H9 (cell line): Measurements from ENCODE around the gene CFAP97D1. TPM values are rescaled to one million over a fixed set of nuclear protein-coding genes. Genes with fewer than 3 reads are reported as not detected.

Experiments used
- DNase-seq: peaks from one replicate; pipeline ENCODE4 v3.0.0-alpha.2; 2017
- H2AFZ ChIP-seq: one replicate; pipeline ENCODE4 v1.6.1; 2013; ENCODE audit warnings: mild to moderate bottlenecking, low read length, control low read depth, moderate library complexity
- H2AK5ac ChIP-seq: 2 replicates; pipeline ENCODE4 v1.6.1; 2013; ENCODE audit warnings: low read length, control low read depth, mixed read lengths; ENCODE audit not compliant: insufficient read length
- H2BK120ac ChIP-seq: one replicate; pipeline ENCODE4 v1.6.1; 2013; ENCODE audit warnings: low read depth, mild to moderate bottlenecking, low read length, control low read depth, inconsistent platforms; ENCODE audit not compliant: poor library complexity, severe bottlenecking
- H2BK12ac ChIP-seq: 2 replicates; pipeline ENCODE4 v1.6.1; 2013; ENCODE audit warnings: low read length, control low read depth, mixed read lengths, low read depth; ENCODE audit not compliant: insufficient read length
- H2BK15ac ChIP-seq: 2 replicates; pipeline ENCODE4 v1.6.1; 2013; ENCODE audit warnings: low read depth, low read length, control low read depth
- H2BK20ac ChIP-seq: one replicate; pipeline ENCODE4 v1.6.1; 2013; ENCODE audit warnings: low read depth, mild to moderate bottlenecking, low read length, control low read depth, inconsistent platforms; ENCODE audit not compliant: poor library complexity, severe bottlenecking
- H2BK5ac ChIP-seq: 2 replicates; pipeline ENCODE4 v1.6.1; 2013; ENCODE audit warnings: low read length, control low read depth, mixed read lengths; ENCODE audit not compliant: insufficient read length
- H3K14ac ChIP-seq: 2 replicates; pipeline ENCODE4 v1.6.1; 2013; ENCODE audit warnings: low read length, control low read depth; ENCODE audit not compliant: insufficient read depth
- H3K18ac ChIP-seq: 2 replicates; pipeline ENCODE4 v1.6.1; 2013; ENCODE audit warnings: low read depth, mild to moderate bottlenecking, mixed read lengths, low read length, control low read depth; ENCODE audit not compliant: insufficient read length
- H3K23ac ChIP-seq: 2 replicates; pipeline ENCODE4 v1.6.1; 2013; ENCODE audit warnings: low read length, control low read depth, mixed read lengths, low read depth; ENCODE audit not compliant: insufficient read length
- H3K23me2 ChIP-seq: 2 replicates; pipeline ENCODE4 v1.6.1; 2013; ENCODE audit warnings: low read depth, mild to moderate bottlenecking, mixed read lengths, low read length, control low read depth; ENCODE audit not compliant: insufficient read length, poor library complexity, severe bottlenecking
- H3K27ac ChIP-seq: 2 replicates; pipeline ENCODE4 v1.5.1; 2013; ENCODE audit warnings: low read length, control low read depth, mixed read lengths, low read depth; ENCODE audit not compliant: insufficient read length
- H3K27me3 ChIP-seq: 2 replicates; pipeline ENCODE4 v1.6.1; 2013; ENCODE audit warnings: low read length, control low read depth, inconsistent platforms; ENCODE audit not compliant: insufficient read depth
- H3K4ac ChIP-seq: 2 replicates; pipeline ENCODE4 v1.6.1; 2013; ENCODE audit warnings: low read depth, mild to moderate bottlenecking, control low read depth, inconsistent platforms, low read length, moderate library complexity
- H3K4me1 ChIP-seq: 2 replicates; pipeline ENCODE4 v1.6.1; 2013; ENCODE audit warnings: low read length, control low read depth, inconsistent platforms; ENCODE audit not compliant: insufficient read depth
- H3K4me2 ChIP-seq: 2 replicates; pipeline ENCODE4 v1.6.1; 2013; ENCODE audit warnings: low read length, control low read depth, mixed read lengths; ENCODE audit not compliant: insufficient read length, insufficient read depth
- H3K56ac ChIP-seq: 2 replicates; pipeline ENCODE4 v1.6.1; 2013; ENCODE audit warnings: low read depth, mild to moderate bottlenecking, mixed read lengths, low read length, control low read depth; ENCODE audit not compliant: insufficient read length
- H3K79me1 ChIP-seq: 2 replicates; pipeline ENCODE4 v1.6.1; 2013; ENCODE audit warnings: low read depth, mild to moderate bottlenecking, moderate library complexity, low read length, control low read depth, inconsistent platforms; ENCODE audit not compliant: insufficient read depth, poor library complexity, severe bottlenecking
- H3K79me2 ChIP-seq: 2 replicates; pipeline ENCODE4 v1.6.1; 2013; ENCODE audit warnings: low read length, control low read depth, inconsistent platforms; ENCODE audit not compliant: insufficient read depth
- H3K9ac ChIP-seq: 2 replicates; pipeline ENCODE4 v1.6.1; 2013; ENCODE audit warnings: low read length, control low read depth, mixed read lengths; ENCODE audit not compliant: insufficient read length; ENCODE audit errors: extremely low read depth
- H3K9me3 ChIP-seq: one replicate; pipeline ENCODE4 v1.6.1; 2013; ENCODE audit warnings: low read depth, low read length, inconsistent platforms; ENCODE audit not compliant: control insufficient read depth
- H3T11ph ChIP-seq: one replicate; pipeline ENCODE4 v1.6.1; 2013; ENCODE audit warnings: mild to moderate bottlenecking, low read length, control low read depth, inconsistent platforms
- H4K20me1 ChIP-seq: one replicate; pipeline ENCODE4 v1.6.1; 2013; ENCODE audit not compliant: control insufficient read depth, insufficient read length, insufficient read depth
- H4K5ac ChIP-seq: 2 replicates; pipeline ENCODE4 v1.6.1; 2013; ENCODE audit warnings: low read depth, mild to moderate bottlenecking, mixed read lengths, low read length, control low read depth; ENCODE audit not compliant: insufficient read length
- H4K8ac ChIP-seq: replicated peaks from 2 replicates; pipeline ENCODE4 v1.6.1; 2013; ENCODE audit warnings: low read length, control low read depth, mixed read lengths, low read depth; ENCODE audit not compliant: insufficient read length
- H4K91ac ChIP-seq: 2 replicates; pipeline ENCODE4 v1.6.1; 2013; ENCODE audit warnings: low read depth, mild to moderate bottlenecking, moderate library complexity, mixed read lengths, low read length, control low read depth; ENCODE audit not compliant: insufficient read length
- H3K27ac Mint-ChIP-seq, 3 experiments: 2 replicates in 2 of 3; 3 replicates in 1 of 3; pipeline ENCODE4 v1.8.0; 2020 to 2021; ENCODE audit warnings: mixed read lengths in 3 of 3, mild to moderate bottlenecking in 1 of 3, moderate library complexity in 1 of 3
- H3K27me3 Mint-ChIP-seq: 2 replicates; pipeline ENCODE4 v1.8.0; 2021; ENCODE audit warnings: low read depth, mild to moderate bottlenecking, moderate library complexity, mixed read lengths
- H3K36me3 Mint-ChIP-seq, 3 experiments: 2 replicates in 2 of 3; 3 replicates in 1 of 3; pipeline ENCODE4 v1.8.0; 2020 to 2021; ENCODE audit warnings: low read depth in 3 of 3, mixed read lengths in 3 of 3; ENCODE audit not compliant: insufficient read depth in 1 of 3
- H3K4me1 Mint-ChIP-seq, 2 experiments: 2 replicates each; pipeline ENCODE4 v1.8.0; 2020; ENCODE audit warnings: mixed read lengths in 2 of 2
- H3K4me3 Mint-ChIP-seq, 2 experiments: 2 replicates in 1 of 2; 3 replicates in 1 of 2; pipeline ENCODE4 v1.8.0; 2020 to 2021; ENCODE audit warnings: mild to moderate bottlenecking in 2 of 2, mixed read lengths in 2 of 2, moderate library complexity in 1 of 2
- H3K9me3 Mint-ChIP-seq, 2 experiments: 2 replicates in 1 of 2; 3 replicates in 1 of 2; pipeline ENCODE4 v1.8.0; 2020; ENCODE audit warnings: mild to moderate bottlenecking in 2 of 2, mixed read lengths in 2 of 2, moderate library complexity in 1 of 2
- WGBS: extraction: QIAGEN DNeasy Blood & Tissue Kit; methylation state at CpG from one replicate; pipeline ENCODE4 v1.1.7; 2013; ENCODE audit warnings: missing lambda C conversion rate, low lambda C conversion rate, mixed read lengths; ENCODE audit not compliant: insufficient read length; ENCODE audit errors: extremely low coverage; 5-methylcytosine and 5-hydroxymethylcytosine counted together
- total RNA-seq: library from RNA; stranded (reverse); gene quantifications from 2 replicates; pipeline ENCODE4 v1.2.1, GENCODE V29; 2021
- TF ChIP-seq, protein P1 (sequence below): fragments of 200-600 bp; sonication (generic); conservative IDR thresholded peaks from 3 replicates; pipeline ENCODE4 v1.8.0; 2021; ENCODE audit warnings: antibody characterized with exemption, mild to moderate bottlenecking

The CFAP97D1 gene
- total RNA-seq, 1 experiment from 2014 or later, result not detected

- Histone ChIP-seq H2AFZ (no peak overlapping the region), H3K23me2 (peaks cover 6% of the 10 kb centered on the region), H3K27me3 (peaks cover 4% of the 10 kb centered on the region; the same call in 1 of the 2 replicates), H2BK15ac (no peak overlapping the region), H3K23ac (no peak overlapping the region), H3K18ac (no peak overlapping the region), H3T11ph (no peak overlapping the region), H2AK5ac (no peak overlapping the region), H3K4me1 (no peaks in the 10 kb centered on the region), H4K5ac (no peak overlapping the region), H4K8ac (no peak overlapping the region), H3K79me2 (no peaks in the 10 kb centered on the region), H2BK20ac (no peak overlapping the region), H3K4me2 (no peak overlapping the region), H3K4ac (no peak overlapping the region), H3K79me1 (no peaks in the 10 kb centered on the region), H4K20me1 (no peaks in the 10 kb centered on the region), H2BK120ac (no peak overlapping the region), H3K9me3 (no peaks in the 10 kb centered on the region), H3K56ac (no peak overlapping the region), H3K9ac (no peak overlapping the region), H2BK12ac (no peak overlapping the region), H2BK5ac (no peak overlapping the region), H4K91ac (no peak overlapping the region), H3K27ac (no peak overlapping the region), H3K14ac (no peak overlapping the region)
- no peak for DNase-seq
- H3K36me3 Mint-ChIP-seq, result no peaks in the 10 kb centered on the region
- H3K4me3 Mint-ChIP-seq, result no peak overlapping the region
- H3K9me3 Mint-ChIP-seq, result no peaks in the 10 kb centered on the region
- peaks cover 7% of the 10 kb centered on the region for H3K27me3 Mint-ChIP-seq
- TF ChIP-seq, protein P1, sequence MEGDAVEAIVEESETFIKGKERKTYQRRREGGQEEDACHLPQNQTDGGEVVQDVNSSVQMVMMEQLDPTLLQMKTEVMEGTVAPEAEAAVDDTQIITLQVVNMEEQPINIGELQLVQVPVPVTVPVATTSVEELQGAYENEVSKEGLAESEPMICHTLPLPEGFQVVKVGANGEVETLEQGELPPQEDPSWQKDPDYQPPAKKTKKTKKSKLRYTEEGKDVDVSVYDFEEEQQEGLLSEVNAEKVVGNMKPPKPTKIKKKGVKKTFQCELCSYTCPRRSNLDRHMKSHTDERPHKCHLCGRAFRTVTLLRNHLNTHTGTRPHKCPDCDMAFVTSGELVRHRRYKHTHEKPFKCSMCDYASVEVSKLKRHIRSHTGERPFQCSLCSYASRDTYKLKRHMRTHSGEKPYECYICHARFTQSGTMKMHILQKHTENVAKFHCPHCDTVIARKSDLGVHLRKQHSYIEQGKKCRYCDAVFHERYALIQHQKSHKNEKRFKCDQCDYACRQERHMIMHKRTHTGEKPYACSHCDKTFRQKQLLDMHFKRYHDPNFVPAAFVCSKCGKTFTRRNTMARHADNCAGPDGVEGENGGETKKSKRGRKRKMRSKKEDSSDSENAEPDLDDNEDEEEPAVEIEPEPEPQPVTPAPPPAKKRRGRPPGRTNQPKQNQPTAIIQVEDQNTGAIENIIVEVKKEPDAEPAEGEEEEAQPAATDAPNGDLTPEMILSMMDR, result no peak
- no peak overlapping the region for H3K27ac Mint-ChIP-seq
- no CpG with 5 or more reads among the region's 5 CpGs for WGBS
- peaks cover 22 to 25% of the 10 kb centered on the region in 2 experiments for H3K4me1 Mint-ChIP-seq
These were observed 26.6 kb upstream of the CFAP97D1 start for GRCh38 chr17:43753493-43754129.
